Karpas-422 (cell line): ENCODE measurements around the gene SLC30A2. TPM values are rescaled to one million over a fixed set of nuclear protein-coding genes. Genes with fewer than 3 reads are reported as not detected.

Experiments
- DNase-seq: peaks from one replicate; pipeline ENCODE4 v3.0.0-alpha.2; 2015
- H2AFZ ChIP-seq: fragments of 200-600 bp; sonication (generic); 2 replicates; pipeline ENCODE4 v1.6.1; 2014; ENCODE audit warnings: antibody characterized with exemption, low read length, mixed read lengths
- H3K27ac ChIP-seq: fragments of 200-600 bp; sonication (generic); 2 replicates; pipeline ENCODE4 v1.5.1; 2014; ENCODE audit warnings: mild to moderate bottlenecking, low read length, moderate library complexity
- H3K27me3 ChIP-seq: fragments of 200-600 bp; sonication (generic); 2 replicates; pipeline ENCODE4 v1.6.1; 2014; ENCODE audit warnings: low read length, mixed read lengths
- H3K36me3 ChIP-seq: fragments of 200-600 bp; sonication (generic); 2 replicates; pipeline ENCODE4 v1.6.1; 2014; ENCODE audit warnings: low read length, mixed read lengths; ENCODE audit not compliant: insufficient read depth
- H3K4me1 ChIP-seq: fragments of 200-600 bp; sonication (generic); 2 replicates; pipeline ENCODE4 v1.6.1; 2014; ENCODE audit warnings: mild to moderate bottlenecking, low read length, mixed read lengths
- H3K4me2 ChIP-seq: fragments of 200-600 bp; sonication (generic); 2 replicates; pipeline ENCODE4 v1.6.1; 2014; ENCODE audit warnings: low read length, low read depth, mild to moderate bottlenecking; ENCODE audit not compliant: poor library complexity, severe bottlenecking
- H3K4me3 ChIP-seq: fragments of 200-600 bp; sonication (generic); 2 replicates; pipeline ENCODE4 v1.5.1; 2014; ENCODE audit warnings: mild to moderate bottlenecking, antibody characterized with exemption, low read length, mixed read lengths
- H3K79me2 ChIP-seq: fragments of 200-600 bp; sonication (generic); 2 replicates; pipeline ENCODE4 v1.6.1; 2014; ENCODE audit warnings: mild to moderate bottlenecking, low read length, mixed read lengths
- H3K9ac ChIP-seq: fragments of 200-600 bp; sonication (generic); 2 replicates; pipeline ENCODE4 v1.6.0; 2014; ENCODE audit warnings: low read length
- H3K9me2 ChIP-seq: fragments of 200-600 bp; sonication (generic), shearing (Covaris generic); replicated peaks from 2 replicates; pipeline ENCODE4 v1.6.0; 2014; ENCODE audit warnings: mild to moderate bottlenecking, low read length, moderate library complexity; ENCODE audit not compliant: insufficient read depth
- H3K9me3 ChIP-seq: fragments of 300-700, 200-600 bp; sonication (generic); 2 replicates; pipeline ENCODE4 v1.6.1; 2014; ENCODE audit warnings: low read length, mixed read lengths
- H4K20me1 ChIP-seq: fragments of 200-600 bp; sonication (generic); 2 replicates; pipeline ENCODE4 v1.6.1; 2014; ENCODE audit warnings: mild to moderate bottlenecking, antibody characterized with exemption, low read length, low read depth; ENCODE audit not compliant: insufficient read depth
- small RNA-seq: library from RNA; depleted of rRNA; stranded (forward); fragments of <200 nt; gene quantifications from one replicate; pipeline ENCODE3, GENCODE V24; 2014
- total RNA-seq: library from RNA; depleted of rRNA; stranded (reverse); fragments of >200 nt; shearing (Covaris generic); gene quantifications from 2 replicates; pipeline ENCODE4 v1.2.3, GENCODE V29; 2014; ENCODE audit warnings: low replicate concordance; rRNA removed

SLC30A2 gene
- total RNA-seq, 1 experiment from 2014 or later = not detected

- Histone ChIP-seq H3K4me1 (no peaks in the 10 kb centered on the region), H3K9ac (no peak overlapping the region), H3K4me3 (no peak overlapping the region), H3K9me2 (no peaks in the 10 kb centered on the region), H3K79me2 (no peaks in the 10 kb centered on the region), H3K27me3 (no peaks in the 10 kb centered on the region), H3K27ac (no peak overlapping the region), H4K20me1 (0 out of 2 replicates have a peak, but pooled peaks cover 3% of the 10 kb centered on the region), H2AFZ (no peak overlapping the region), H3K4me2 (no peak overlapping the region), H3K36me3 (no peaks in the 10 kb centered on the region), H3K9me3 (no peaks in the 10 kb centered on the region)
- DNase-seq = no peak
Observed at GRCh38 chr1:25989440-25990234, 56.3 kb downstream of the SLC30A2 start.

GRCh38 chr1:25987951-25988350, 58.0 kb downstream of the SLC30A2 start:
- no peaks in the 10 kb centered on the region for H3K27me3 ChIP-seq
- no peaks in the 10 kb centered on the region for H3K79me2 ChIP-seq
- H4K20me1 ChIP-seq = 0 out of 2 replicates have a peak, but pooled peaks cover 3% of the 10 kb centered on the region
- H3K9me2 ChIP-seq = no peaks in the 10 kb centered on the region
- H3K4me2 ChIP-seq = no peak overlapping the region
- H3K36me3 ChIP-seq = no peaks in the 10 kb centered on the region
- no peak overlapping the region for H2AFZ ChIP-seq
- H3K4me3 ChIP-seq = no peak overlapping the region
- no peak for DNase-seq
- H3K4me1 ChIP-seq = no peaks in the 10 kb centered on the region
- H3K9ac ChIP-seq = no peak overlapping the region
- no peak overlapping the region for H3K27ac ChIP-seq
- no peaks in the 10 kb centered on the region for H3K9me3 ChIP-seq

Small RNA genes within 50 kb of the gene (small RNA-seq; reads per million reads assigned to genes)
- gene RF00283 (not detected), gene RF00492 (not detected)

Other genes starting within 250 kb of the SLC30A2 start
- 2.7 and 5.1 TPM in 2 replicates for gene SELENON, start 245.9 kb downstream of the SLC30A2 start, total RNA-seq
- gene MTFR1L, start 226.2 kb downstream of the SLC30A2 start, total RNA-seq = 24.3 and 39.6 TPM in 2 replicates
- 7.2 and 11.6 TPM in 2 replicates for gene AUNIP, start 186.7 kb downstream of the SLC30A2 start, total RNA-seq
- 6.3 and 8.4 TPM in 2 replicates for gene PAQR7, start 170.4 kb downstream of the SLC30A2 start, total RNA-seq
- 160 and 173 TPM in 2 replicates for gene STMN1, start 139.7 kb downstream of the SLC30A2 start, total RNA-seq
- gene PAFAH2, start 48.1 kb downstream of the SLC30A2 start, total RNA-seq = 1.6 and 3.6 TPM in 2 replicates
- gene EXTL1, start 24.3 kb downstream of the SLC30A2 start, total RNA-seq = not detected in 2 replicates
- gene TRIM63, start 21.5 kb upstream of the SLC30A2 start, total RNA-seq = not detected in 2 replicates
- gene PDIK1L, start 65.7 kb upstream of the SLC30A2 start, total RNA-seq = 7.0 and 11.0 TPM in 2 replicates
- not detected in 2 replicates for gene FAM110D, start 113.0 kb upstream of the SLC30A2 start, total RNA-seq
- gene C1orf232, start 122.8 kb upstream of the SLC30A2 start, total RNA-seq = not detected in 2 replicates
- gene ZNF593, start 123.8 kb upstream of the SLC30A2 start, total RNA-seq = 58.5 and 133 TPM in 2 replicates
- gene ZNF593OS, start 125.7 kb upstream of the SLC30A2 start, total RNA-seq = 0.18 TPM in 1 of 2 replicates, not detected in the other
- gene CNKSR1, start 131.4 kb upstream of the SLC30A2 start, total RNA-seq = 0.29 and 1.5 TPM in 2 replicates
- gene CATSPER4, start 144.5 kb upstream of the SLC30A2 start, total RNA-seq = not detected in 2 replicates
- 23.8 and 31.5 TPM in 2 replicates for gene CEP85, start 188.1 kb upstream of the SLC30A2 start, total RNA-seq
- 108 and 143 TPM in 2 replicates for gene SH3BGRL3, start 234.0 kb upstream of the SLC30A2 start, total RNA-seq